HG03139 (cell line): Measurements from ENCODE around the gene CAPNS2.
"Not testable (repeated sequence)": the region's sequence is repeated elsewhere in the genome, so short reads cannot be mapped to it uniquely, and the experiment has no call there.

Experiments used
- ATAC-seq: cut with Tn5 transposase; IDR thresholded peaks from one replicate; pipeline ENCODE4 v1.9.1; 2021; ENCODE audit not compliant: unreplicated experiment

CAPNS2 gene

DNA sequence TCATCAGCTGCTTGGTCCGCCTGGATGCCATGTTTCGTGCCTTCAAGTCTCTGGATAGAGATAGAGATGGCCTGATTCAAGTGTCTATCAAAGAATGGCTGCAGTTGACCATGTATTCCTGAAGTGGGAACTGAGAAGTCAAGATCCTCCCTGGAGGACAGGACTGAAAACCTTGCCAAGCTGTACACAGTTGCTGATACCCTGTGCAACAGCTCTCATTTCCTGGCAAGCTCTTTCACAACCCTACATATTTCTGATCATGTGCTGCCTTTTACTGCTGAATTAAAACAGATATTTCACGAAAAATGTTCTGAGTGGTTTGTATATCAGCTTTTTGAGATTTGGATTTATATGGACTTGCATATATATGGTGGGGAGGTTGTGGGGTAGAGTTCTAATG, 898 bp downstream of the CAPNS2 start:
- no peak for ATAC-seq

DNA sequence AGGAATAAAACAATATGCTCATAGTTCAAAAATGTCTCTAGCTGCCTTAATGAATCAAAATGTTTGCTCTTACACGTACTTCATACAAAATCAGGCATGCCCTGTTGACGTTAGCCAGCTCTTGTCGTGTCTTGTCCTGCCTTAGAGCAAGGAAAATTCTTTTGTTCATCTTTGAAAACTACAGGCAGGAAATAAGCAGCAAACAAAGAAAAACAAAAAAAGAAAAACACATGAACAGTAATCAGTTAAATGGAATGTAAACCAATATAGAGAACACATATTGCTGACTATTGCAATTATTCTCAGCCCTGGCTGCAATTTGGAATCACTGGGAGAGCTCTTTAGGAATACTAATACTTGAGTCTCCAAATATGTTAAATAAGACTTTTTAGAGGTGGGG, 1.7 kb downstream of the CAPNS2 start:
- ATAC-seq, result no peak

DNA sequence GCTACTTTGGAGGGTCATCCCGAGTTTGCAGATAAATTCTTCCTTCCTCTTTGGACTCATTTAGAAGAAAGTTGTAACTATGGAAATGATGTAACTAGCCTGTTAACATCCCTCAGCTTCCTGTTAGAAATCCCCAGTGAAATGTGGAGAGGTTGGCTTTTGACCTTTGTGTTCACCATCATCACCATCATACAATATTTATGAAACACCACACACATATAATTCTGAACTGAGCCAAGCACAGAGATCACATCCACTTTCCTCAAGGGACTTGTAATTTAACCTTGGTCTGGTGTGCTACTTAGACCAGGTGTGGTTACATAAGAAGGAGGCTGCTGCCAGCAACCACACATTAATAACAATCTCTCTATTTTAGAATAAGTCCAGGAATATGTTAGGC, 2.5 kb downstream of the CAPNS2 start:
- no peak for ATAC-seq

DNA sequence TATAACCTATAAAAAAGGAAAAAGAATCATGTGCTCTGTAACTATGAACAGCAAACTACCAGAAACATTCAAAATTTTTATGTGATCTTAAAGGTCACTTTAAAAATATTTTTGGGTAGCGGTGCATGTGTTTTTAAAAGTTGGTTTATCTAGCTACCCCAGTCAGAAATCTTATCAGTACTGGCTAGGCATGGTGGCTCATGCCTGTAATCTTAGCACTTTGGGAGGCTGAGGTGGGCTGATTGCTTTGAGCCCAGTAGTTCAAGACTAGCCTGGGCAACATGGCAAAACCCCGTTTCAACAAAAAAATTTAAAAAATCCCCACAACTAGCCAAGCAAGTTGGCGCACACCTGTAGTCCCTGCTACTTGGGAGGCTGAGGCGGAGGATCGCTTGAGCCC, 3.7 kb downstream of the CAPNS2 start:
- no peak for ATAC-seq

DNA sequence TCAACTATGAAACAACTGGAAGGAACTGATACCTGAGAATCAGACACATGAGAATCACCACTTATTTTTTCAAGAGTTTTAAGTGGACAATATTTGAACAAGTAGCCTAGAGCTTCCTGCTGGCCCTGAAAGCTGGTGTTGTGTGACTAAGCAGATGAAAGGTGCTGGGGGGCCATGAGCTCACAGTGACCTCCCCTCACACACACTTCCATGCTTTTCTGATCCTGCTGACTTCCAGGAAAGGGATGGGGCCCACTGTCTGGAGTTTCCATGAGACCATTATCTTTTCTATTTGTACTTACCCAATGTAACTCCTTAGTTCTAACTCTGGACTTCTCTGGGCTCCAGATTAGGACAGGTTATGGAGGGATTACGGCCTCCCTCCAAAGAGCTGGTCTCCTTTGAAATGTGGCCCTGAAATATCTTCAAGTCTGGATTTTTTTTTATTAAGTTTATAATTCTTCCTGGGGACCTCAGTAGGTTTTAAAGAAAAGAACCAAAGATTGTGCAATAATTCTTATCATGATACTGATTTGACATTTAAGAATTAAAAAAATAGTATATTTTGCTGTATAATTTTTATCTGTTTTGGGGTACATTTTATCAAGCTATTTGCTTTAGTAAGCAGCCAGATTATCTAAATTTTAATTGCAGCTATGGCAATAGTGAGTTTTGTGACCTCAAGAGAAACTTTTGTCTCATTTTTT, 4.9 kb downstream of the CAPNS2 start:
- no peak for ATAC-seq

DNA sequence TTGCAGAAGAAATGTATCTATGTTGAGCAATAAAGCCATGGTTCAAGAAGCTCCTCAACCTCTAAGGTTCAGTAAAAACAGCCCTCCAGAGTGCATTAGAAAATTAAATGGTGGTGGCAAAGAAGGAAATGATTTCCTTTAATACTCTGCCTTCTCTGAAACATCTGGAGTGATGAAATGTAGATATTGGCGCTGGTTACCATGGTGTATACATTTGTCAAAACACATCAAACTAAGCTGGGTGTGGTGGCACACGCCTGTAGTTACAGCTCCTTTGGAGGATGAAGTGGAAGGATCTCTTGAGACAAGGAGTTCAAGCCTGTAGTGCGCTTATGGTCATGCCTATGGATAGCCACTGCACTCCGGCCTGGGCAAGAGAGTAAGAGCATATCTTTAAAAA, 6.0 kb downstream of the CAPNS2 start:
- no peak for ATAC-seq

DNA sequence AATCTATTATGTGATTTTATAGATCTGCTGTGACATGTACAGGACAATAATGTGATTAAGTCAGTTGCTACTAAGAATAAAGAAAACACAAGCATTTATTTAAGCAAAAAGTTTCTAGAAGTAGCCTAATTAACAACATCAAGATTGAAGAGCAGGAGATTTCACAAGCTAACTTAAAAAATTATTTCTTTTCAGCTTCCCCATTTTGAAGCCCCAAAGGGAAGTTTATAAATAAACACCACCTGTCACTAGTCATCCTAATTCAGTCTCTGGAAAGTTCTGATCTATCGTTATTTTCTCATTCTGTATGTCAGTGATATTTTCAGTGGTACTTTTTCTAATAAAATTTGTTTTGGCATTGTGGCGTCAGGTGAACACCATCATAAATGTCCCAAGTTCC, 8.3 kb downstream of the CAPNS2 start:
- ATAC-seq, result no peak

DNA sequence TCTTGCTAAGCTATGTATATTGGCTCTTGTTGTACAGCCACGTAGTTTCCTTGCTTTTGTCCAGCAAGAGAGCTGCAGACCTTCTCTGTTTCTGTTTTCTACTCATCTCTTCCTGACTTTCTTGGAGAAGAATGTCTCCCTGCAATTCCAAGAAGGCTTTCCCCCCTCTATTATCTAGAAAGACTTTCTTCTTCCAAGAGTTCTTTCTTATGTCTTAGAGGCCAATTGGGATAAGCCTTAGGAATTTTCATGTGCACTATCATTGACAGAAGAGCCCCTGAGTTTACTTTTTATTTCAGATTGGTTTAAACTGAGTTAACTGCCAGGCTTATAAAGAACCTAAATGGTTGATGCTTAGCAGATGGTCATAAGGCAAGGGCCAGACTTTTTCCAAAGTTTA, 9.0 kb downstream of the CAPNS2 start:
- no peak for ATAC-seq

DNA sequence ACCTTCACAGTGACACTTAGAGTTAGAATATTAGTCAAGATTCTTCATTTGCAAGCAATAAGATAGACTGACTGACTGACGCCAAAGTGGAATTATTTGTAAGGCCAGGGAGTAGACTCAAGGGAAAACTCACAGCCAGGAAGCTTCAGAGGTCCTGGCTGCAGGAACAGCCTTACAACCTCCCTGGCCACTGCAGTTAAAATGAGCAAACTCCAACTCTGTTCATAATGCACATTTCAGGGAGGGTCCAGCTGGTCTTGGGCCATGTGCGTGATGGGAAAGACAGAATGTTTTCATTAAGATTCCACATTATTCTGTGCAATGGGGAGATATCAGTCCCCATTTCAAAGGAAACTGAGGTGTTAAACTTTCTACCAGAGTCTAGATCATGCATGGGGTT, 9.9 kb downstream of the CAPNS2 start:
- ATAC-seq, result no peak

DNA sequence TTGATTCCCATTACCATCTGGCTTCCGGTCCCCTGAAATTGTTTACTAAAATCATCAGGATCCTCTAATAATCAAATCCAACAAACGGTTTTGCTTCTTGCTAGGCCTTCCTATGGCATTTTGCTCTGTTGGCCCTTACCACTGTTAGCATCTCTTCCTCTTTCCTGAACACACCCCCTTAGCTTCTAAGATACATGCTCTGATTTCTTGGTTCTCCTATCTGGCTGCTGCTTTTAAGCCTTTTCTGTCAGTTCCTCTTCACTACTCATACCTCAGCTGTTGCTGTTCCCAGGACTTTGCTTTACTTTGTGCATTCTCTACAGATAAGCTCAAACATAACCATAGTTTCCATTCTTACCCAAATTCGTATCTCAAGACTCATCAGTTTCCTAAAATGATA, 11.4 kb downstream of the CAPNS2 start:
- ATAC-seq, result no peak

DNA sequence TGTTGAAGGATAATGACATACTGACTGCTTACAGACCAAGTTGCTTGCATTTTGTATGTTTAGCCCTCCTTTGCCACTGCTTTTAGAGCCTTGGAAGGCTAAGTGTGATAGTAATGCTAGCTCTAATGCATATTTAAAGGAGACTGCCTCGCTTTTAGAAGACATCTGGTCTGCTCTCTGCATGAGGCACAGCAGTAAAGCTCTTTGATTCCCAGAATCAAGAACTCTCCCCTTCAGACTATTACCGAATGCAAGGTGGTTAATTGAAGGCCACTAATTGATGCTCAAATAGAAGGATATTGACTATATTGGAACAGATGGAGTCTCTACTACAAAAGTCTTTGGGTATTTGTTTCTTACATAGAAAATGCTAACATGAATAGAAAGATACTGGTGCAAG, 19.1 kb downstream of the CAPNS2 start:
- ATAC-seq, result no peak

DNA sequence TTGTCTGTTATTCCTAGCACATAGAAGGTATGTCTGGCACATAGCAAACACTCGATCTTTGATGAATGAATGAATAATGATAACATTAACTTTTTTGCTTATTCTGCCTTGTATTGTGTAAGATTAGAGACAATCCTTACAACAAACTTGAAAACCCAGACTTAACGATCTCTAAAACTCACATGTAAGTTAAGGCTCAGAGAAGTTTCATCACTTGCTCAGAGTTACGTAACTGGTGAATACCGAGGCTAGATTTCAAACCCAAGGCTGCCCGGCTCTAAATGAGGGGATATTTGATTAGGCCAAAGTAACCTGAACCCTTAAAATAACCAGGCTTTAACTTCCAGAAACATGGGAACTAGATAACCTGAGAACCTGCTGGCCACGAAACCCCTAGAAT, 22.3 kb downstream of the CAPNS2 start:
- no peak for ATAC-seq

DNA sequence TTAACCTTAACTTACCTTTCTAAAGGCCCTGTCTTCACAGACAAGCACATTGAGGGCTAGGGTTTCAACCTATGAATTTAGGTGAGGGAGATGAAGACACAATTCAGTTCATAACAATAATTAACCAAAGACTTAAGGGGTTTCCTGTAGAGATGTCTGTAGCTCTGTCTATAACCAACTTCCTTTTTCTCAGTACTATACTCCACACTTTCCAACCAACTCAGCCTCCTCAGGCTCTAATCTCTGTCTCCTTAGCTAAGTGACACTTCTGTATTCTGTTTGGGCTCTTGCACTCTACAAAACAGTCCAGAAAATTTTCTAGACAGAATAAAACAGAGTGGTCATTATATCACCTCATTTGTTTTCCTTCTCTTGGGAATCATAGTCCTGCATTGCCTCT, 25.8 kb downstream of the CAPNS2 start:
- no peak for ATAC-seq

DNA sequence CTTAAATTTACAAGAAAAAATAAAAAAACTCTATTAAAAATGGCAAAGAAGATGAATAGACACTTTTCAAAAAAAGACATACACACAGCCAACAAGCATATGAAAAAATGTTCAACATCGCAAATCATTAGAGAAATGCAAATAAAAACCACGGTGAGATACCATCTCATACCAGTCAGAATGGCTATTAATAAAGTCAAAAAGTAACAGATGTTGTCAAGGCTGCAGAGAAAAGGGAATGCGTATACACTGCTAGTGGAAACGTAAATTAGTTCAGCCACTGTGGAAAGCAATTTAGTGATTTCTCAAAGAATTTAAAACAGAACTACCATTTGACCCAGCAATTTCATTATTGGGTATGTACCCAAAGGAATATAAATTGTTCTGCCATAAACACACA, 31.4 kb downstream of the CAPNS2 start:
- ATAC-seq, result no peak

DNA sequence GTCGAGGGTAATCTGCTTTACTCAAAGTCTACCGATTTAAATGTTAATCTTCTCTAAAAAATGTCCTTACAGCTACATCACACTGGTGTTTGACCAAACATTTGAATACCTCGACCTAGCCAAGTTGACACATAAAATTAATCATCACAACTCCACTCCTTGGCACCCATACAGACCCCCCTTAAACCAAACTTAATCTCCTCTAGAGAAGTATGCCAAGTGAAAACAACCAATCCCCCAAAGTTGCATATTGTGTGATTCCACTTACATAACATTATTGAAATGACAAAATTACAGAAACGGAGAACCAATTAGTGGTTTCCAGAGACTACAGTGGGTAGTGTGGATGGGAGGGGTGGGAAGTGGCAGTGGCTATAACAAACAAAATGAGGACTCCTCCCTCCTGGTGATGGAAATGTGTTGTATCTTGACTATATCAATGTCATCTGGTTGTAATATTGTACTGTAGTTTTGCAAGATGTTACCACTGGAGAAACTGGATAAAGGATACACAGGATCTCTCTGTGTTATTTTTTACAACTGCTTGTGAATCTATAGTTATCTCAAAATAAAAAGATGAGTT, 39.4 kb downstream of the CAPNS2 start:
- ATAC-seq, result no peak

DNA sequence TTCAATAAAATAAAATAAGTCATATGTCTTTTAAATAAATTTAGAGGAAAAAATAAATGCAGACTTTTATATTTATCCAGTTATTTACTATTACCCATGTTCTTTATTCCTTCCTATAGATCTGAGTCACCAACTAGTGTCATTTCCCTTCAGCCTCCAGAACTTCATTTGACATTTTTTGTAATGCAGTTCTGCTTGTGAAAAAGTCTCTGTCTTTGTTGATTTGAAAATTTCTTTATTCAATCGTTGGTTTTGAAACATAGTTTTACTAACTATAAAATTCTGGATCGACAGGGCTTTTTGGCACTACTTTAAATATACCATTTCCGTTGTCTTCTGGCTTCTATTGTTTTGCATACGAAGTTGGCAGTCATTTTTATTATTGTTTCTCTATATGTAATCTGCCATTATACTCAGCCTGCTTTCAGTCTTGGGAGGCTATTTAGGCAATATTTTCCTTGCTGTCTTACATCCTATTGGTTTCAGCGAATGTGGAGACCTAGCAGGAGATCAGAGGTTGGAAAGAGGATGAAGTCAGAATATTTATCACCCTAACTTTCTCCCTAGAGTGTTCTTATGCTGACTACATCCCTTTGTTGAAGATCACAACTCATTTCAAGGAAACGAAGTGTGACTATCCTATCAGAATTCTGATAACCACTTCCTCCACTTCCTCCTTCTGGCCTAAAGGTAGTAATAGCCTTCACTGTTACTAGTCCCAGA, 47.3 kb downstream of the CAPNS2 start:
- ATAC-seq, result no peak

DNA sequence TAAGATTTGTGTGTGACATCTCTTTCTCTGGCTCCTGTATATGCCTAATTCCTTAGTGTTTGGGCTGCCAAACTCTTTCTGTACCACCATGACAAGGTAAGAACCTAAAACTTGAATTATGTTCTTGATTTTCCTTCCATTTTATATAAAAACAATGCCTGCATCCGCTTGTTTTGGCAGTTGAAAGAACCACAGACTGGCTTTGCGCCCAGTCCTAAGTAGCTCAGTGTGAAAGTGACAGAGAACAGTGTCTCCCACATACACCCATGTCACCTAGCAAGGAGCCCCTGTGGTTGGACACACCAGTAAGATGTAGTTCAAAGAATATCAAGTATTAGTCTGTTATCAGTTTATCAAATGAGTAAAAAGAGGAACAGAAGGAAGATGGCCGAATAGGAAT, 48.6 kb downstream of the CAPNS2 start:
- no peak for ATAC-seq

DNA sequence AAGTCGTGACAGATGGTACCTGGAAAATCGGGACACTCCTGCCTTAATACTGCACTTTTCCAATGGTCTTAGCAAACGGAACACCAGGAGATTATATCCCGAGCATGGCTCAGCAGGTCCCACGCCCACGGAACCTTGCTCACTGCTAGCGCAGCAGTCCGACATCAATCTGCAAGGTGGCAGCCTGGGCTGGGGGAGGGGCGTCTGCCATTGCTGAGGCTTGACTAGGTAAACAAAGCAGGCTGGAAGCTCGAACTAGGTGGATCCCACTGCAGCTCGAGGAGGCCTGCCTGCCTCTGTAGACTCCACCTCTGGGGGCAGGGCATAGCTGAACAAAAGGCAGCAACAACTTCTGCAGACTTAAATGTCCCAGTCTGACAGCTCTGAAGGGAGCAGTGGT, 49.2 kb downstream of the CAPNS2 start:
- not testable (repeated sequence) for ATAC-seq
